Fibroblast of lung (primary cell): Measurements from ENCODE around the gene TDRD7. TPM values are rescaled to one million over a fixed set of nuclear protein-coding genes. Genes with fewer than 3 reads are reported as not detected.

Experiments used
- DNase-seq, 2 donors: peaks; one replicate each; pipeline versions ENCODE4 v3.0.0 to v3.0.0-alpha.2; 2010; ENCODE audit warnings: low read depth in 2 of 2
- H2AFZ ChIP-seq: 2 replicates; pipeline ENCODE4 v1.5.1; 2012; ENCODE audit warnings: low read length, control low read depth, inconsistent platforms
- H3K27ac ChIP-seq: 2 replicates; pipeline ENCODE4 v1.5.1; 2011; ENCODE audit warnings: low read length, control low read depth; ENCODE audit not compliant: insufficient read depth
- H3K27me3 ChIP-seq: 2 replicates; pipeline ENCODE4 v1.5.1; 2011; ENCODE audit warnings: mild to moderate bottlenecking, low read length; ENCODE audit not compliant: control insufficient read depth, insufficient read depth
- H3K36me3 ChIP-seq: 2 replicates; pipeline ENCODE4 v1.5.1; 2011; ENCODE audit warnings: low read length; ENCODE audit not compliant: control insufficient read depth, insufficient read depth
- H3K4me1 ChIP-seq: 2 replicates; pipeline ENCODE4 v1.5.1; 2011; ENCODE audit warnings: low read length; ENCODE audit not compliant: control insufficient read depth, insufficient read depth; ENCODE audit errors: extremely low read depth
- H3K4me2 ChIP-seq: 2 replicates; pipeline ENCODE4 v1.5.1; 2011; ENCODE audit warnings: low read length, control low read depth; ENCODE audit not compliant: insufficient read depth; ENCODE audit errors: extremely low read depth
- H3K4me3 ChIP-seq, 4 experiments: fragments of 200-600 bp in 1 of 4; sonication (generic) in 1 of 4; replicated peaks in 1 of 4; 2 replicates each; pipeline ENCODE4 v1.5.1; 2011 to 2016; ENCODE audit warnings: low read length in 4 of 4, low read depth in 3 of 4, mild to moderate bottlenecking in 3 of 4, control low read depth in 2 of 4, inconsistent platforms in 1 of 4, mixed read lengths in 1 of 4; ENCODE audit not compliant: insufficient read depth in 1 of 4; ENCODE audit errors: control extremely low read depth in 1 of 4
- H3K79me2 ChIP-seq: 2 replicates; pipeline ENCODE4 v1.5.1; 2012; ENCODE audit warnings: mild to moderate bottlenecking, low read length, inconsistent platforms; ENCODE audit not compliant: control insufficient read depth, insufficient read depth
- H3K9ac ChIP-seq: 2 replicates; pipeline ENCODE4 v1.5.1; 2011; ENCODE audit warnings: mild to moderate bottlenecking, low read length, control low read depth; ENCODE audit not compliant: insufficient read depth
- H3K9me3 ChIP-seq: 2 replicates; pipeline ENCODE4 v1.5.1; 2012; ENCODE audit warnings: low read depth, low read length; ENCODE audit not compliant: control insufficient read depth, insufficient read depth
- H4K20me1 ChIP-seq: 2 replicates; pipeline ENCODE4 v1.5.1; 2011; ENCODE audit warnings: low read length; ENCODE audit not compliant: control insufficient read depth, insufficient read depth; ENCODE audit errors: extremely low read depth
- EZH2 ChIP-seq: IDR thresholded peaks from 2 replicates; pipeline ENCODE4 v1.5.1; 2012; ENCODE audit warnings: low read length, control low read depth, mild to moderate bottlenecking; ENCODE audit errors: missing control alignments
- polyA plus RNA-seq, 2 donors: library from polyadenylated mRNA; depleted of rRNA in 1 of 2; stranded (reverse) in 1 of 2; unstranded in 1 of 2; fragments of >200 nt; gene quantifications; 2 replicates each; pipeline ENCODE4 v1.2.1, GENCODE V29; 2011 to 2012; ENCODE audit warnings: missing spikeins in 1 of 2
- total RNA-seq: library from RNA; depleted of rRNA; stranded (reverse); fragments of >200 nt; gene quantifications from 2 replicates; pipeline ENCODE4 v1.2.1, GENCODE V29; 2014
- TF ChIP-seq, protein P1 (sequence below), 2 donors: IDR thresholded peaks in 1 of 2; conservative IDR thresholded peaks in 1 of 2; 1 replicate in 1 of 2; 2 replicates in 1 of 2; pipeline ENCODE4 v1.5.1; 2011 to 2012; ENCODE audit warnings: low read length in 2 of 2, control low read depth in 1 of 2, inconsistent platforms in 1 of 2, low read depth in 1 of 2, mild to moderate bottlenecking in 1 of 2

TDRD7 gene
- total and polyA plus RNA-seq, 2 donors (not counting 1 experiment from before 2014, with no cell fraction given) = 9.8 to 14.7 TPM

DNA sequence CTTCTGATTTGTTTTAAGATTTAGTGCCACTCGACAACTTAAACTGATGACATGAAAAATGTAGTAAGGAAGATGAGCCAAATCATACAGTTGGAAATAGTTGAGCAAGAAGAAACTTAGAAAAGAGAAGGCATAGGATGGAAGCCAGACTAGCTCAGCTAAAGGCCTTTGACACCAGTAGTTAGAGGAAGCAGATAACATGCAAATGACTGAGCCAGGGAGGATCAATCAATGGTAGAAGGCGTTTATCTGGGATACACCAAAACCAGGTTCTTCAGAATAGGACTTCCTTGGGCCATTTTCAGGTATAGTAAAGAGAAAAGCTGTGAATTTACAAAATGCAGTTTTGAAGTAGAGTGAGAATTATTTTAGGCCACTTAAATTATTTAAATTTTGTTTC lies 3.2 kb downstream of the TDRD7 start:
- Histone ChIP-seq H2AFZ (no peak overlapping the region), H3K36me3 (no peaks in the 10 kb centered on the region), H3K4me2 (no peak overlapping the region), H3K27me3 (peaks cover 2% of the 10 kb centered on the region), H3K4me3 (no peak overlapping the region), H3K9me3 (no peaks in the 10 kb centered on the region), H4K20me1 (peaks cover 2% of the 10 kb centered on the region), H3K79me2 (no peaks in the 10 kb centered on the region), H3K9ac (no peak overlapping the region), H3K4me1 (no peaks in the 10 kb centered on the region), H3K27ac (no peak overlapping the region)
- DNase-seq = no peak
- TF ChIP-seq, protein P1, sequence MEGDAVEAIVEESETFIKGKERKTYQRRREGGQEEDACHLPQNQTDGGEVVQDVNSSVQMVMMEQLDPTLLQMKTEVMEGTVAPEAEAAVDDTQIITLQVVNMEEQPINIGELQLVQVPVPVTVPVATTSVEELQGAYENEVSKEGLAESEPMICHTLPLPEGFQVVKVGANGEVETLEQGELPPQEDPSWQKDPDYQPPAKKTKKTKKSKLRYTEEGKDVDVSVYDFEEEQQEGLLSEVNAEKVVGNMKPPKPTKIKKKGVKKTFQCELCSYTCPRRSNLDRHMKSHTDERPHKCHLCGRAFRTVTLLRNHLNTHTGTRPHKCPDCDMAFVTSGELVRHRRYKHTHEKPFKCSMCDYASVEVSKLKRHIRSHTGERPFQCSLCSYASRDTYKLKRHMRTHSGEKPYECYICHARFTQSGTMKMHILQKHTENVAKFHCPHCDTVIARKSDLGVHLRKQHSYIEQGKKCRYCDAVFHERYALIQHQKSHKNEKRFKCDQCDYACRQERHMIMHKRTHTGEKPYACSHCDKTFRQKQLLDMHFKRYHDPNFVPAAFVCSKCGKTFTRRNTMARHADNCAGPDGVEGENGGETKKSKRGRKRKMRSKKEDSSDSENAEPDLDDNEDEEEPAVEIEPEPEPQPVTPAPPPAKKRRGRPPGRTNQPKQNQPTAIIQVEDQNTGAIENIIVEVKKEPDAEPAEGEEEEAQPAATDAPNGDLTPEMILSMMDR (conservative IDR thresholded peaks at IDR 0.05 in 1 of 2, IDR thresholded peaks at IDR 0.05 in 1 of 2; ENCODE audit: low read depth in 1 of 2, low read length in 2 of 2) = no peak
- TF ChIP-seq EZH2 = no peak

DNA sequence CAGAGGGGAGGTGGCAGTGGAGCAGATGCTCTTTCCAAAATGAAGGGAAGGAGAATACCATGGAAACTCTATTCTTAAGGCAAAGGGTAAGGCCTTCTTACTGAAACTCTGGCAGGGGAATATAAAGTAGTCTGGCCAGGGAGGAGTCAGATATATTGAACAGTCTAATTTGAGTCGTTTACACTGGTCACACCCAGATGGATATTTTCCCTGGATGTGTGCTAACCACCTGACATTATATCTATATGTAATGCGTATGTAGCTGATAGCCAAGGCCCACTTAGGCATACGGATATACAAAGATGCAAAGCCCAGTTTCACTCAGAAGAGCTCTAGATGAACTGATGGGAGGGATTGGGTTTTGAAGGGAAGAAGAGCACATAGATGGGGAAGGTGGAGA lies 7.0 kb downstream of the TDRD7 start:
- peaks cover 2% of the 10 kb centered on the region for H3K79me2 ChIP-seq
- H3K36me3 ChIP-seq = no peaks in the 10 kb centered on the region
- TF ChIP-seq, protein P1 (conservative IDR thresholded peaks at IDR 0.05 in 1 of 2, IDR thresholded peaks at IDR 0.05 in 1 of 2; ENCODE audit: low read depth in 1 of 2, low read length in 2 of 2) = no peak
- no peak for TF ChIP-seq EZH2
- H3K4me3 ChIP-seq = no peak overlapping the region
- DNase-seq = no peak
- no peak overlapping the region for H3K4me2 ChIP-seq
- H3K9me3 ChIP-seq = no peaks in the 10 kb centered on the region
- H3K27ac ChIP-seq = no peak overlapping the region
- H2AFZ ChIP-seq = no peak overlapping the region
- no peak overlapping the region for H3K9ac ChIP-seq
- no peaks in the 10 kb centered on the region for H3K27me3 ChIP-seq
- peaks cover 2% of the 10 kb centered on the region for H4K20me1 ChIP-seq
- no peaks in the 10 kb centered on the region for H3K4me1 ChIP-seq

DNA sequence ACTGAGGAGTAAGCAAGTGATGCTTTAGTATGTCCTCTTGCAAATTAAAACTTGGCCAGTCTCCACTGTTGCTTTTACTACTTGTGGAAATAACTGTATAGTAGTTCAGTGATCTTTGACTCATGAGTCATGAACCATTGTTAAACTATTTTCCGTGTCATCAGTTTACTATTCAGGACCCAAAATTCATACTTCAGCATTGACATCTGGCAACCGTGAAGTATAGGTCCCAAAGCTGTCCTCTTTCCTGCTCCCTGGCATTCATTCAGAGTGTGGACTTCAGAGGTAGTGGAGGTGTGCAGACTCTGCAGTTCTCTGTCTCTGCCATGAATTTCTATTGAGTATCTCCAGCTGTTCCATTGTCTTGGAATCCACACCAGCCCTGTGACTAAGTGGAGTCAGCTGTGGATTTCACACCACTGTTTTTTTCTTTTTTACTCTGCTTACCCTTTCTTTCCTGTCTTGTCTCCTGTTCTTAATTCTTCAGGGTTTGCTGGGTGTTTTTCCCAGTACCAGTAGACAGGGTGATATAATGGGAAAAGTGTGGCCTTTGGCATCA lies 7.5 kb downstream of the TDRD7 start:
- peaks cover 2% of the 10 kb centered on the region for H3K79me2 ChIP-seq
- DNase-seq = peak; percentile 47 to 55
- H3K27me3 ChIP-seq = no peaks in the 10 kb centered on the region
- H4K20me1 ChIP-seq = peaks cover 2% of the 10 kb centered on the region
- no peaks in the 10 kb centered on the region for H3K4me1 ChIP-seq
- H3K9ac ChIP-seq = no peak overlapping the region
- no peaks in the 10 kb centered on the region for H3K36me3 ChIP-seq
- H3K4me3 ChIP-seq = no peak overlapping the region
- H2AFZ ChIP-seq = no peak overlapping the region
- TF ChIP-seq EZH2 = no peak
- TF ChIP-seq, protein P1 (conservative IDR thresholded peaks at IDR 0.05 in 1 of 2, IDR thresholded peaks at IDR 0.05 in 1 of 2; ENCODE audit: low read depth in 1 of 2, low read length in 2 of 2) = no peak
- no peak overlapping the region for H3K4me2 ChIP-seq
- H3K27ac ChIP-seq = no peak overlapping the region
- no peaks in the 10 kb centered on the region for H3K9me3 ChIP-seq
